Fibroblast of lung (primary cell): ENCODE data around the gene NEURL1.

Experiments
- EZH2 ChIP-seq: IDR thresholded peaks from 2 replicates; pipeline ENCODE4 v1.5.1; 2012; ENCODE audit warnings: low read length, control low read depth, mild to moderate bottlenecking; ENCODE audit errors: missing control alignments
- TF ChIP-seq, protein P1 (sequence below), 2 donors: IDR thresholded peaks in 1 of 2; conservative IDR thresholded peaks in 1 of 2; 1 replicate in 1 of 2; 2 replicates in 1 of 2; pipeline ENCODE4 v1.5.1; 2011 to 2012; ENCODE audit warnings: low read length in 2 of 2, control low read depth in 1 of 2, inconsistent platforms in 1 of 2, low read depth in 1 of 2, mild to moderate bottlenecking in 1 of 2

DNA sequence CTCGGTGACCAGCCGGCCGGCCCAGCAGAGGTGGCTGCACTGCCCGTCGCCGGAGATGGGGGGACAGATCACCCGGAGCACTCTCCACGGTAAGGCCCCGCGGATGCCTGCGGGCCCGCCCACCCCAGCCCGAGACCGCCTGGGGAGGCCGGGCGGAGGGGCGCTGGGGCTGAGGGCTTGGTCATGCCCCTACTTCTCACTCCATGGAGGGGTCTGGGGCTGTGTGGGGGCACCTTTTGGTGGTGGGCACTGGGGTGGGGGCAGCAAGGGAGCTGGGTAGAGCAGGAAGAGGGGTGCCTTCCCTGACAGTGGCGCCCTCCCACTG, 61.8 kb downstream of the NEURL1 start:
- TF ChIP-seq, protein P1, sequence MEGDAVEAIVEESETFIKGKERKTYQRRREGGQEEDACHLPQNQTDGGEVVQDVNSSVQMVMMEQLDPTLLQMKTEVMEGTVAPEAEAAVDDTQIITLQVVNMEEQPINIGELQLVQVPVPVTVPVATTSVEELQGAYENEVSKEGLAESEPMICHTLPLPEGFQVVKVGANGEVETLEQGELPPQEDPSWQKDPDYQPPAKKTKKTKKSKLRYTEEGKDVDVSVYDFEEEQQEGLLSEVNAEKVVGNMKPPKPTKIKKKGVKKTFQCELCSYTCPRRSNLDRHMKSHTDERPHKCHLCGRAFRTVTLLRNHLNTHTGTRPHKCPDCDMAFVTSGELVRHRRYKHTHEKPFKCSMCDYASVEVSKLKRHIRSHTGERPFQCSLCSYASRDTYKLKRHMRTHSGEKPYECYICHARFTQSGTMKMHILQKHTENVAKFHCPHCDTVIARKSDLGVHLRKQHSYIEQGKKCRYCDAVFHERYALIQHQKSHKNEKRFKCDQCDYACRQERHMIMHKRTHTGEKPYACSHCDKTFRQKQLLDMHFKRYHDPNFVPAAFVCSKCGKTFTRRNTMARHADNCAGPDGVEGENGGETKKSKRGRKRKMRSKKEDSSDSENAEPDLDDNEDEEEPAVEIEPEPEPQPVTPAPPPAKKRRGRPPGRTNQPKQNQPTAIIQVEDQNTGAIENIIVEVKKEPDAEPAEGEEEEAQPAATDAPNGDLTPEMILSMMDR (conservative IDR thresholded peaks at IDR 0.05 in 1 of 2, IDR thresholded peaks at IDR 0.05 in 1 of 2; ENCODE audit: low read depth in 1 of 2, low read length in 2 of 2), result no peak
- no peak for TF ChIP-seq EZH2
